GM12872 (cell line): ENCODE data around the gene FOXN3.

Experiments
- TF ChIP-seq, protein P1 (sequence below): IDR thresholded peaks from 3 replicates; pipeline ENCODE4 v1.5.1; 2011; ENCODE audit warnings: low read depth, mild to moderate bottlenecking, low read length, moderate library complexity; ENCODE audit not compliant: insufficient read depth

FOXN3 gene

DNA sequence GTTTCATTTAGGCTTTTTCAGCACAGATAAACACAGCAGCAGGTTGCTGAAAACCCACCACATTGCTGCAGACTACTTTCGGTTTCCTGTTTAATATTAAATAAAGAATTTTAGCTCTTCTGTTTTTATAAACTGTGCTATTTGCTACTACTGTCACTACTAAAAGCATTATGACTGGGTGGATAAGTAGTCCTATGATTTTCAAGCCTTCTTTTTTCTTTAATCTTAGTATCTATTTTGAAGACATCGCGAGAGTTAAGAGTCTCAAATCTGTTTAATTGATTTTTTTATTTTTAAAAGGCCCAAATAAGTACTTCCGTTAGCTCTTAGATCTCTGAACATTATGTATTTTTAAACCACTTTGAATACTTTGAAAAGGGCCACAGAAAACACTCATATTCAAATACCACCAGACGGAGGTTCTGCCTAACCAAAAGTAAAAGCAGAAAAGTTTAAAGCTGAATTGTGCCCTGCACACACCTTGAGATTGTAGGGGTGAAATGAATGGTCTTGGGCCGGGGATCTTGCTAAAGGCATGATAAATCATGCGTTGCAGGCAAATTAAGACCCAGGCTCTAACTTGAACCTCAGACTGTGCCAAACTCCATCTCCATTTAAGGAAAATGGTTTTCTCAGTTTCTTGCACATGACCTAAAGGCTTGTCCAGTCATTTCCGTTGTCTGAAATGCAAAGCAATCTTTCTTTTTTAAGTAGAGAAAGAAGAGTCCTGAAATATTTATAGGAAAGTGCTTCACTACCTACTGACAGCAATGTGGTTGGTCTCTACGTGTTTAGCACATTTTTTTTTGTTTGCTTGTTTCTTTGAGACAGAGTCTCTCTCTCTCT, 13.6 kb upstream of the FOXN3 start:
- TF ChIP-seq, protein P1, sequence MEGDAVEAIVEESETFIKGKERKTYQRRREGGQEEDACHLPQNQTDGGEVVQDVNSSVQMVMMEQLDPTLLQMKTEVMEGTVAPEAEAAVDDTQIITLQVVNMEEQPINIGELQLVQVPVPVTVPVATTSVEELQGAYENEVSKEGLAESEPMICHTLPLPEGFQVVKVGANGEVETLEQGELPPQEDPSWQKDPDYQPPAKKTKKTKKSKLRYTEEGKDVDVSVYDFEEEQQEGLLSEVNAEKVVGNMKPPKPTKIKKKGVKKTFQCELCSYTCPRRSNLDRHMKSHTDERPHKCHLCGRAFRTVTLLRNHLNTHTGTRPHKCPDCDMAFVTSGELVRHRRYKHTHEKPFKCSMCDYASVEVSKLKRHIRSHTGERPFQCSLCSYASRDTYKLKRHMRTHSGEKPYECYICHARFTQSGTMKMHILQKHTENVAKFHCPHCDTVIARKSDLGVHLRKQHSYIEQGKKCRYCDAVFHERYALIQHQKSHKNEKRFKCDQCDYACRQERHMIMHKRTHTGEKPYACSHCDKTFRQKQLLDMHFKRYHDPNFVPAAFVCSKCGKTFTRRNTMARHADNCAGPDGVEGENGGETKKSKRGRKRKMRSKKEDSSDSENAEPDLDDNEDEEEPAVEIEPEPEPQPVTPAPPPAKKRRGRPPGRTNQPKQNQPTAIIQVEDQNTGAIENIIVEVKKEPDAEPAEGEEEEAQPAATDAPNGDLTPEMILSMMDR: no peak

DNA sequence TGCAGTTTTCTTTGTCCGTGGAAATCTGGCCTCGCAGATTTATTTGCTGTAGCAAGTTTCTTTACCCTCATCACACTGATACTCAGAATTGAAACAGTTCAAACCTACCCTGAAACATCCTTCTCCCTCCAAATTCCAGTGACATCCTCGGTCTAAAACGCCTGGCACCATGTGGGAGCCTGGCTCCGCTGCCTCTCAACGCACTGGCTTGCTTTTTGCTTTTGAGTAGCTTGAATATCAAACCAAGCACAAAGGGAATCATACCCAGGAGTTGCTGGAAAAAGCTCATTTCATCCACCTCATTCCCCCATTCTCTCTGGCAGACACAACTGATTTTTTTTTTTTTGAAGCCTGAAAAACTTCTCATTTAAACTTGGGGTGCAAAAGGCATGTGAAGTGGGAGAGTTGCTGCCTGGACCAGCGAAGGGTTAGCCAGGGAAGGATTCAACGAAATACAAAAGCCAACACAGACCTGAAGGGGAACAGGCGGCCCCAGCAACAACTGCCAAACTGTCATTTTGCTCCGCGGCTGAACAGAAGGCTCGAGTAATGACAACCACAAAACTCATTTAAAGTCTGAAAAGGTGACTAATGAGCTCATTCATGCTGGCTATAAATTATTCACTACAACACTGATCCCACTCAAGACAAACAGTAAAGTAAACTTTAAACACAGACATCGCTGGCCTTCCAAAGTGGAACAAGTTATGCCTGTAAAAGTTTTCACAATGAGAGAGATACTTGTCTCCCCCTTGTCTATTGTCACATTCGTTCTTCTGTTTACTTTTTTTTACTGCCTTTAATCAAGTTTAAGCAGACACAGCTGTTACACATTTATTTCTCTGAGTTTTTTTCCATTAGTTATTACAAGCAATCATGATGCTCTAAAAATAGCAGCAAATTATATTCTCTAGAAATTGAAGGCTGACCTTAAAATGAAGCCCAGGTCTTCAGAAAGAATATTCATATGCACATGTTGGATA, 12.5 kb upstream of the FOXN3 start:
- TF ChIP-seq, protein P1: no peak

DNA sequence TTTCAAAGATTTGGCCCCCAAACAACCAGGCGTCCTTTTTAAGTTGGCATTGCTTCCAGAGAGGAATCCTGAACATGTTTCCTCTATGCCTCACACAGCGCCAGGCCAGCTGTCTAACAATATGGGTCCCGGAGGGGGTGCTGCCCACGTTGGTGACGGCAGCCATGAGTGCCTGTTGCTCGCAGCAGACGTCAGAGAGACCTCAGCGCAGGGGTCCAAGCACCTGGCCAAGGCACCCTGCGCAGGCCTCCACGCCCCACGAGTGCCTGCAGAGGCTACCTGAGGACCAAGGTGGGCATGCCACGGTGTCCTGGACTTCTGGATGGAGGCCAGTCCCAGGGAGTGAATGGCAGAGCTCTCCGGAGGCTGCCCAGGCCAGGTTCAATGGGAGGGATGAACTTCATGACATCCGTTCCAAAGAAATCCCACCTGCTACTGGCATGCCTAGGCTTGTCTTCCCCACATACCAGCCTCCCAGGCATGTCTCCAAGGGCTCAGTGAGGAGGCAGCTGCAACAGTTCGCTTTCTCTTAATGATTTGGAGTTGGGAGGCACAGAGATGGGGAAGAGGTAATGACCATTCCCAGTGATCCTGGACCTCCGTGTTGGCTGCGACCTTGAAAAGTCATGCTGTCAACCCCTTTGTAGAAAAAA, 11.6 kb upstream of the FOXN3 start:
- TF ChIP-seq, protein P1: no peak

DNA sequence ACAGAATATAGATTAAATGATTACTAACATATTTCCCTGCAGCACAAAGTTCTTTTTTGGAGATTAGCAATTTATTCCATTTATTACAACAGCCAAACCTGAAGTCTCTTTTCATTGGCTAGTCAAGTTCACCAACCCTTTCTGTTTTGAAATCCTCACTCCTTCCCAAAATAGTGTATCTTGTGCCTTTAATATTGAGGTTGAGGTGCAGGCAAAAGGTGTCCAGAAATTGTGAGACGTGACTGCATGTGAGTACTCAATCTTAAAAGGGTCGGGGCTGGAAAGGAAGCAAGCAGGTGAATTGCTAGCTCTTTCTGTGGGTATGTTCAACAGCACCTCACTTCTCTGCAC, 11.1 kb upstream of the FOXN3 start:
- TF ChIP-seq, protein P1: no peak

DNA sequence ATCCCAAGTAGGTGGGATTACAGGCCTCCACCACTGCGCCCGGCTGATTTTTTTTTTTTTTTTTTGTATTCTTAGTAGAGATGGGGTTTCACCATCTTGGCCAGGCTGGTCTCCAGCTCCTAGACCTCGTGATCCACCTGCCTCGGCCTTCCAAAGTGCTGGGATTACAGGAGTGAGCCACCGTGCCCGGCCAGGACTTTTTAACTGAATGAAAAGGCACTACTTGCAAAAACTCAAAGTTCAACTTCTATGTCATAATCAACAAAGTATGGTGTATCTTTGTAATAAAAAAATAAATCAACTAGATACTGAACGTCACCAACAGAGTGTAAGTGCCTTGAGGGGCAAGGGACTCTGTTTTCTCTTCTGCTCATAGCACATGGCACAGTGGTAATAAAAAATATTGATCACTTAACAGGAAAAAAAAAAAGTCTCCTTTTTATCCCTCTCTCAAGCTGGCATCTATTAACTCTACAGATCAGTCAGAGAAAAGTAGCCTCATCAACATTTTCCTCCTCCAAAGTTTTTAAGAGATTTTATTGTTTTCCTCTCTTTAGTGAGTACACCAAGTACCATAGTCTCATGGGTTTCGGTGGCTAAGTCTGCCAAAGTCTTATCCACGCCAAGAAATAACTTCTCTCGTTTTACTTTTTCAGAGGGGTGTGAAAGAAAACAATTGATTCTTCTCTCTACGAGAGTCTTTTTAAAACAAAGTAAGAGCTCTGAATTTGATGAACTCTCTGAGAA, 10.6 kb upstream of the FOXN3 start:
- TF ChIP-seq, protein P1: no peak

DNA sequence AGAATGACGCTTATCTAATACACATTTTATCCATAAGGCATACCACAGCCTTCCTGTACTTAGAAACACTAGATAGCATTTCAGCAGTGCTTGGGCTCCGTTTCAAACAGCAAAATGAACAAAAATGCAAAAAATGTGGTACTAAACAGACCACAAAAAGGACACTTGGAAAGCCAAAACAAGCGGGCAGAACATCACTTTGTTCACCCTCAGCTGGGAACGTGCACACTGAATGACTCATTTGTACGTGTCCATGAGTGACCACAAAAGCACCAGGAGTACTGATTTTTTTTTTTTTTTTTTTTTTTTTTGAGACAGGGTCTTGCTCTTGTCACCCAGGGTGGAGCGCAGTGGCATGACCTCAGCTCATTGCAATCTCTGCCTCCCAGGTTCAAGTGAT, 8.9 kb upstream of the FOXN3 start:
- TF ChIP-seq, protein P1: no peak
